K562 (cell line): ENCODE results near the gene FN3K. TPM values are rescaled to one million over a fixed set of nuclear protein-coding genes. Genes with fewer than 3 reads are reported as not detected.
"Not testable (repeated sequence)": the region's sequence is repeated elsewhere in the genome, so short reads cannot be mapped to it uniquely, and the experiment has no call there.

ENCODE experiments used
- ATAC-seq: fragments of 200-7000 bp; cut with Tn5 transposase; 3 replicates; pipeline ENCODE4 v1.9.1; 2020; ENCODE audit warnings: moderate library complexity
- BruUV-seq: library from RNA; stranded (reverse); fragments of 400-500 nt; replicated peaks from 2 replicates; lab custom pipeline; 2021; lab: Mats Ljungman, UMichigan
- CTCF ChIA-PET: fragments of 300-600 bp; formaldehyde crosslinking; extraction: SDS; loops from one replicate; lab custom pipeline; 2021; ENCODE audit warnings: low intra/inter-chr PET ratio; lab: Yijun Ruan, JAX
- POLR2A ChIA-PET: fragments of 300-600, 350-650 bp; sonication (Branson Sonifier 250); formaldehyde crosslinking; extraction: SDS; loops from one replicate; lab custom pipeline; 2021; ENCODE audit warnings: antibody characterized with exemption, inconsistent platforms; lab: Yijun Ruan, JAX
- DNase-seq, 4 experiments: peaks; one replicate each; pipeline versions ENCODE4 v3.0.0 to v3.0.0-alpha.2; 2011 to 2018; ENCODE audit warnings: low spot score in 3 of 4, mixed read lengths in 3 of 4; ENCODE audit errors: extremely low read depth in 1 of 4
- FAIRE-seq: peaks from 2 replicates; lab custom pipeline; 2011; peaks lifted over from hg19 to GRCh38; lab: Jason Lieb, UNC
- H2AFZ ChIP-seq: 2 replicates; pipeline ENCODE4 v1.6.0; 2011; ENCODE audit warnings: low read depth, low read length, control low read depth, inconsistent platforms
- H3K27ac ChIP-seq: fragments of 200-600 bp; 3 replicates; pipeline ENCODE4 v1.8.0; 2011; ENCODE audit warnings: low read depth, mild to moderate bottlenecking, control low read depth, inconsistent platforms, low read length, moderate library complexity, mixed read lengths; ENCODE audit errors: extremely low read depth
- H3K27me3 ChIP-seq, 2 experiments: fragments of 300-600 bp in 1 of 2; 2 replicates in 1 of 2; 3 replicates in 1 of 2; pipeline versions ENCODE4 v1.6.0 to v1.8.0; 2011; ENCODE audit warnings: inconsistent platforms in 2 of 2, low read length in 2 of 2, mild to moderate bottlenecking in 1 of 2, mixed read lengths in 1 of 2, moderate library complexity in 1 of 2; ENCODE audit not compliant: control insufficient read depth in 2 of 2, insufficient read depth in 2 of 2
- H3K36me3 ChIP-seq: fragments of 300-600 bp; 3 replicates; pipeline ENCODE4 v1.8.0; 2011; ENCODE audit warnings: mild to moderate bottlenecking, low read length, inconsistent platforms; ENCODE audit not compliant: control insufficient read depth, insufficient read depth
- H3K4me1 ChIP-seq, 2 experiments: fragments of 200-600 bp in 1 of 2; replicated peaks in 1 of 2; 2 replicates in 1 of 2; 3 replicates in 1 of 2; pipeline versions ENCODE4 v1.5.1 to v1.8.0; 2011; ENCODE audit warnings: inconsistent platforms in 2 of 2, low read length in 2 of 2, mild to moderate bottlenecking in 1 of 2, mixed read lengths in 1 of 2, moderate library complexity in 1 of 2; ENCODE audit not compliant: control insufficient read depth in 2 of 2, insufficient read depth in 2 of 2
- H3K4me2 ChIP-seq: 2 replicates; pipeline ENCODE4 v1.6.1; 2011; ENCODE audit warnings: low read length, control low read depth, inconsistent platforms, mixed read lengths; ENCODE audit not compliant: insufficient read depth
- H3K4me3 ChIP-seq: fragments of 200-600 bp; sonication (generic), shearing (Covaris generic); 2 replicates; pipeline ENCODE4 v1.5.1; 2016; ENCODE audit warnings: control low read depth, inconsistent platforms
- H3K79me2 ChIP-seq: fragments of 200-600 bp; 3 replicates; pipeline ENCODE4 v1.8.0; 2011; ENCODE audit warnings: low read length, inconsistent platforms; ENCODE audit not compliant: control insufficient read depth, insufficient read depth
- H3K9ac ChIP-seq, 2 experiments: 2 replicates each; pipeline versions ENCODE4 v1.6.0 to v1.6.1; 2011; ENCODE audit warnings: low read depth in 2 of 2, low read length in 2 of 2, control low read depth in 1 of 2, inconsistent platforms in 1 of 2, mild to moderate bottlenecking in 1 of 2, mixed read lengths in 1 of 2; ENCODE audit not compliant: insufficient read depth in 1 of 2
- H3K9me1 ChIP-seq: one replicate; pipeline ENCODE4 v1.6.0; 2011; ENCODE audit warnings: inconsistent platforms, mild to moderate bottlenecking, low read length, moderate library complexity; ENCODE audit not compliant: control insufficient read depth, insufficient read depth
- H3K9me3 ChIP-seq: replicated peaks from 2 replicates; pipeline ENCODE4 v1.5.1; 2011; ENCODE audit warnings: low read depth, low read length, inconsistent platforms; ENCODE audit not compliant: control insufficient read depth, insufficient read depth
- H4K20me1 ChIP-seq: replicated peaks from 2 replicates; pipeline ENCODE4 v1.6.1; 2011; ENCODE audit warnings: low read length, inconsistent platforms, mixed read lengths; ENCODE audit not compliant: control insufficient read depth, insufficient read depth
- BRCA1 ChIP-seq, 2 experiments: fragments of 450-650 bp in 1 of 2; sonication (generic) in 1 of 2; formaldehyde crosslinking in 1 of 2; IDR thresholded peaks; 2 replicates each; pipeline versions ENCODE4 v1.5.0 to v1.6.1; 2017 to 2020; ENCODE audit warnings: mild to moderate bottlenecking in 1 of 2, missing genetic modification reagents in 1 of 2
- CTCF ChIP-seq, 3 experiments: IDR thresholded peaks in 2 of 3; conservative IDR thresholded peaks in 1 of 3; 2 replicates each; pipeline ENCODE4 v1.5.1; 2011 to 2012; ENCODE audit warnings: low read length in 3 of 3, mild to moderate bottlenecking in 3 of 3, control low read depth in 2 of 3, improper control_type of control experiment in 1 of 3, inconsistent platforms in 1 of 3, low read depth in 1 of 3, mixed read lengths in 1 of 3, moderate library complexity in 1 of 3; ENCODE audit not compliant: insufficient read depth in 2 of 3
- MCM2 ChIP-seq: fragments of 450-650 bp; IDR thresholded peaks from 2 replicates; pipeline ENCODE4 v1.6.1; 2017; ENCODE audit warnings: low read depth, mild to moderate bottlenecking
- NR1H2 ChIP-seq: sonication (generic); formaldehyde crosslinking; IDR thresholded peaks from 2 replicates; pipeline ENCODE4 v1.4.0; 2020; ENCODE audit warnings: mild to moderate bottlenecking, missing genetic modification reagents
- RAD21 ChIP-seq, 2 experiments: fragments of 250-450 bp in 1 of 2; fragments of 450-650 bp in 1 of 2; sonication (Bioruptor Pico) in 1 of 2; formaldehyde crosslinking in 1 of 2; IDR thresholded peaks in 1 of 2; conservative IDR thresholded peaks in 1 of 2; 2 replicates each; pipeline versions ENCODE4 v1.4.0 to v1.8.0; 2020 to 2022; ENCODE audit warnings: mild to moderate bottlenecking in 2 of 2, moderate library complexity in 1 of 2
- ZNF121 ChIP-seq: sonication (generic); formaldehyde crosslinking; conservative IDR thresholded peaks from 2 replicates; pipeline ENCODE4 v1.8.0; 2022; ENCODE audit warnings: missing genetic modification reagents
- WGBS: fragments of 100-300 bp; shearing (Covaris generic); methylation state at CpG from one replicate; pipeline ENCODE4 v1.1.6; 2016; ENCODE audit warnings: low coverage, mixed read lengths; ENCODE audit not compliant: insufficient coverage; ENCODE audit errors: missing lambda C conversion rate; 5-methylcytosine and 5-hydroxymethylcytosine counted together
- in situ Hi-C: fragments of 300-500 bp; cut with MboI; formaldehyde crosslinking; loops from 4 replicates; pipeline ENCODE4 v1.15.0; 2018; ENCODE audit warnings: inconsistent platforms, mixed read lengths
- intact Hi-C: fragments of 100-400 bp; cut with micrococcal nuclease; formaldehyde crosslinking; loops from 2 replicates; pipeline ENCODE4 v1.14.2; 2022
- polyA plus RNA-seq, 8 experiments: library from polyadenylated mRNA; depleted of rRNA in 4 of 8; stranded (reverse) in 5 of 8; unstranded in 3 of 8; fragments of >200 nt; fragmentation: Nextera tagmentation in 2 of 8; fragmentation: Illumina TruSeq in 1 of 8; extraction: Ambion mirVana in 2 of 8; extraction: Trizol in 1 of 8; gene quantifications; 2 replicates each; pipeline versions ENCODE4 v1.2.1 to v1.2.3, GENCODE V29; 2011 to 2014; ENCODE audit warnings: inconsistent platforms in 1 of 8, missing spikeins in 1 of 8
- total RNA-seq, 7 experiments: library from RNA; depleted of rRNA in 6 of 7; stranded (reverse); fragments of >200 nt in 6 of 7; fragmentation: Illumina TruSeq in 2 of 7; extraction: Trizol in 2 of 7; gene quantifications; 2 replicates each; pipeline versions ENCODE4 v1.2.1 to v1.2.3, GENCODE V29; 2011 to 2021; ENCODE audit warnings: low replicate concordance in 1 of 7
- TF ChIP-seq, protein P1 (sequence below): sonication (generic); formaldehyde crosslinking; IDR thresholded peaks from 2 replicates; pipeline ENCODE4 v1.8.1; 2023; ENCODE audit warnings: mild to moderate bottlenecking, missing genetic modification reagents

The FN3K gene
- total and polyA plus RNA-seq, 9 of the 15 experiments (the other 6 are each of a cell fraction or from before 2014, with no cell fraction given), result 0.08 to 22.7 (median 3.8) TPM

DNA sequence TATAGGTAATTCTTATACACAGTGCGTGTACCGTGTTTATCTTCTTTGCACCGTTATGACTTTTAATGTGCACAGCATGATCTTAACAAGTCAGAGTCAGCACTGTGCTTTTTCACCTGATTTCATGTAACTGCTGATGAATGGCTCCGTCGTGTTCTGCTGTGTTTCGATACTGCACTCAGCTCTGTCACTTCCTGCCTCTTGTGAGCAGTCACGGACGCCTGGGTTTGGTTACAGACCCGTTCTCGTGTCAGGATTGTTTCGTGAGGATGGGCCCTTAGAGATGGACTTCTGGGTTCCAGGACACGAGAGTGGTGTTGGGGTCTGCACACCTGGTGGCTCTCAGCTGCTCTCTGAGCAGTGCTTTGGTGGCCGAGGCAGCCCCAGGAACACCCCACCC lies 41.0 kb downstream of the FN3K start (continued):
- no peak for TF ChIP-seq MCM2
- TF ChIP-seq ZNF121, result no peak
- TF ChIP-seq NR1H2 (CRISPR knock-in tag), result no peak
- TF ChIP-seq BRCA1 (IDR thresholded peaks at IDR 0.05), result no peak
- TF ChIP-seq BRCA1 (CRISPR knock-in tag; IDR thresholded peaks at IDR 0.05), result no peak

DNA sequence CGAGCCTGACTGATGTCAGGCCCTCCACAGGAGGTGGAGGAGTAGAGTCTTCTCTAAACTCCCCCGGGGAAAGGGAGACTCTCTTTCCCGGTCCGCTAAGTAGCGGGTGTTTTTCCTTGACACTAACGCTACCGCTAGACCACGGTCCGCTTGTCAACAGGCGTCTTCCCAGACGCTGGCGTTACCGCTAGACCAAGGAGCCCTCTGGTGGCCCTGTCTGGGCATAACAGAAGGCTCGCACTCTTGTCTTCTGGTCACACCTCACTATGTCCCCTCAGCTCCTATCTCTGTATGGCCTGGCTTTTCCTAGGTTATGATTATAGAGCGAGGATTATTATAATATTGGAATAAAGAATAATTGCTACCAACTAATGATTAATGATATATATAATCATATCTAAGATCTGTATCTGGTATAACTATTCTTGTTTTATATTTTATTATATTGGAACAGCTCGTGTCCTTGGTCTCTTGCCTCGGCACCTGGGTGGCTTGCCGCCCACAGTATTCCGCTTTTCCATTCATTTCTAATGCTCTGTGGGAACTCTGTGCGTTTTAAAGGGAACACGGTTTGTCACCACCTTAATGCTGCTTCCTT lies 42.5 kb downstream of the FN3K start:
- ATAC-seq, in situ Hi-C loops, H3K9me1 ChIP-seq, H3K9me3 ChIP-seq, H3K9ac ChIP-seq, H3K4me3 ChIP-seq, CTCF ChIA-PET, intact Hi-C loops, H2AFZ ChIP-seq, H3K27me3 ChIP-seq, H3K27ac ChIP-seq, POLR2A ChIA-PET, H4K20me1 ChIP-seq, DNase-seq, H3K79me2 ChIP-seq, BruUV-seq, H3K4me2 ChIP-seq, FAIRE-seq: not testable (repeated sequence)
- Histone ChIP-seq H3K4me1 (peaks cover 0 to 15% of the 10 kb centered on the region in 2 experiments; a peak in 2 of 5 replicates), H3K36me3 (peaks cover 50% of the 10 kb centered on the region)
- TF ChIP-seq RAD21 (CRISPR knock-in tag; conservative IDR thresholded peaks at IDR 0.05 in 1 of 2, IDR thresholded peaks at IDR 0.05 in 1 of 2) (peak in 1 of 2 experiments; percentile 44; a peak in 3 of 4 replicates), CTCF (IDR thresholded peaks at IDR 0.05 in 2 of 3, conservative IDR thresholded peaks at IDR 0.05 in 1 of 3; ENCODE audit: insufficient read depth in 2 of 3, low read depth in 1 of 3, low read length in 3 of 3) (0 out of 6 replicates have a peak, but pooled peaks of 1 of the 3 experiments have one; percentile 18)
- TF ChIP-seq, protein P1, sequence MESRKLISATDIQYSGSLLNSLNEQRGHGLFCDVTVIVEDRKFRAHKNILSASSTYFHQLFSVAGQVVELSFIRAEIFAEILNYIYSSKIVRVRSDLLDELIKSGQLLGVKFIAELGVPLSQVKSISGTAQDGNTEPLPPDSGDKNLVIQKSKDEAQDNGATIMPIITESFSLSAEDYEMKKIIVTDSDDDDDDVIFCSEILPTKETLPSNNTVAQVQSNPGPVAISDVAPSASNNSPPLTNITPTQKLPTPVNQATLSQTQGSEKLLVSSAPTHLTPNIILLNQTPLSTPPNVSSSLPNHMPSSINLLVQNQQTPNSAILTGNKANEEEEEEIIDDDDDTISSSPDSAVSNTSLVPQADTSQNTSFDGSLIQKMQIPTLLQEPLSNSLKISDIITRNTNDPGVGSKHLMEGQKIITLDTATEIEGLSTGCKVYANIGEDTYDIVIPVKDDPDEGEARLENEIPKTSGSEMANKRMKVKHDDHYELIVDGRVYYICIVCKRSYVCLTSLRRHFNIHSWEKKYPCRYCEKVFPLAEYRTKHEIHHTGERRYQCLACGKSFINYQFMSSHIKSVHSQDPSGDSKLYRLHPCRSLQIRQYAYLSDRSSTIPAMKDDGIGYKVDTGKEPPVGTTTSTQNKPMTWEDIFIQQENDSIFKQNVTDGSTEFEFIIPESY (CRISPR knock-in tag), result peak; percentile 61; the same call in 1 of the 2 replicates
- 64% methylated on average over 15 of the region's 21 CpGs for WGBS
